ENCODE measurements around the gene PHF12. TPM values are rescaled to one million over a fixed set of nuclear protein-coding genes. Genes with fewer than 3 reads are reported as not detected.
A peak's percentile ranks its signal among the peaks of the same experiment; 100 is the strongest.

Gene PHF12
- total and polyA plus RNA-seq, 2 of the 8 experiments (the other 6 are each of a cell fraction or from before 2014, with no cell fraction given), result 38.8 to 65.7 TPM

DNA sequence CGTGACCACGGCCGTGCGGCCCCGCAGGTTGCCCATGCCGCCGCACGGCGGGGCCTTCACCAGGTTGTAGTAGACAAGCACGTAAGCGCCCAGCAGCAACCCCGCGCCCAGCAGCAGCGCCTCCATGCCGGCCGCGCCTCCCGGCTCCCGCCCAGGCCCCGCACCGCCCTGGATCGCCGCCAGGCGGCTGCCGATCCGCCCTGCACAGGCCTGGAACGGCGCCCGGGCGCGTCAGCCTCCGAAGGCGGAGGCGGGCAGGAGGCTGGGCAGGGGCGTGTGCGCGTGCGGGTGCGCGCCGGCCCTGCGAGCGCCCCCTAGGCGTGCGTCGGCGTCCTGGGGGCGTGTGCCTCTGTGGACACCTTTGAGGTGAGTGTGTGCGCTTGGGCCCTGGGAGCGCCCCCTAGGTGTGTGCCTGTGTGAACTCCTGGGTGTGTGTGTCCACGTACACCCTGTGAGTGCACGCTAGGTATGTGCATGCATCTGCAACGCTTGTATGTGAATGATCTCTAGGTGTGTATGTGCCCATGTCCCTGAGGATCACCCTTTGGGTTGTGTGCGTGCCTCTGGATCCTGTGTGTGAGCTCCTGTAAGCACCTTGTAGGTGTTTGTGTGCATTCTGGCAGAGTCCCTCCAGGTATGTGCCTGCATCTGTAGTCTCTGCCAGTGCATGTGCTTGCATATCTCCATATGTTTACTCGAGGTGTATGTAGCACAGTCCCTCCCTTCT, 48.3 kb downstream of the PHF12 start, which contains the start of gene DHRS13 (continued):
- TF ChIP-seq CHD7 (IDR thresholded peaks at IDR 0.05; ENCODE audit: insufficient replicate concordance, low read length), result no peak
- TF ChIP-seq TAF7 (optimal IDR thresholded peaks at IDR 0.05; ENCODE audit: borderline replicate concordance, low read depth, low read length), result peak; percentile 99
- TF ChIP-seq YY1 (IDR thresholded peaks at IDR 0.05; ENCODE audit: low read depth, low read length), result peak; percentile 16; the same call in 1 of the 2 replicates
- peak; percentile 73; the same call in 1 of the 2 replicates for TF ChIP-seq ATF3 (IDR thresholded peaks at IDR 0.05; ENCODE audit: insufficient read depth, low read depth, low read length)
- no peak; the same call in 1 of the 2 replicates for TF ChIP-seq RBBP5 (IDR thresholded peaks at IDR 0.05; ENCODE audit: borderline replicate concordance, low read depth, low read length)
- TF ChIP-seq NANOG (IDR thresholded peaks at IDR 0.05; ENCODE audit: insufficient read depth, low read depth, low read length, poor library complexity, severe bottlenecking), result peak; percentile 61
- TF ChIP-seq TAF1 (IDR thresholded peaks at IDR 0.05; ENCODE audit: low read depth, low read length), result no peak; the same call in 1 of the 2 replicates
- no peak for TF ChIP-seq CEBPB (IDR thresholded peaks at IDR 0.05; ENCODE audit: low read depth, low read length)
- TF ChIP-seq ZNF274 (IDR thresholded peaks at IDR 0.05; ENCODE audit: borderline replicate concordance, extremely low read depth, low read length), result no peak
